HG03280 (cell line): ENCODE measurements around the gene SLC15A4.

Experiments used
- ATAC-seq: cut with Tn5 transposase; IDR thresholded peaks from one replicate; pipeline ENCODE4 v1.9.1; 2021; ENCODE audit warnings: mild to moderate bottlenecking, moderate library complexity; ENCODE audit not compliant: unreplicated experiment

SLC15A4 gene

GRCh38 chr12:128763395-128763794 is 60.4 kb downstream of the SLC15A4 start:
- no peak for ATAC-seq

- no peak for ATAC-seq
These were observed 62.4 kb downstream of the SLC15A4 start for GRCh38 chr12:128761379-128761790.

DNA sequence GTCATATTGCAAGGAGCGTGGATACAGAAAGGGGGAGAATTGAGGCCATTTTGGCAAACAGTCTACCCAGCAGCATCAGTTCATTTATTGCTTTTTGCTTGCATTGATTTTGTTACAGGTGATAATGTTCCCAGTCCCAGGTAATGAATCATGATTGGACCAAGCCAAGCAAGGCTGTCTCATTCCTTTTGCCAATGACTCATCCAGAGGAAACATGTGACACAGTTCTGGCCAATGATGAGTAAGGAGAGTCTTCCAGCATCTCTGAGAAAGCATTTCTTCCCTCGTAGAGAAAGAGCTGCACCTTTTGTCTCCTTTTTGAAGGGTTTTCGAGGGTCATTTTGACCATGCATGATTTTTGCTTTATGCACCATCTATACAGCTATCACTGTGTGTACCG is 68.2 kb downstream of the SLC15A4 start:
- no peak for ATAC-seq

- ATAC-seq: no peak
These were observed 69.5 kb downstream of the SLC15A4 start for GRCh38 chr12:128754275-128754674.

DNA sequence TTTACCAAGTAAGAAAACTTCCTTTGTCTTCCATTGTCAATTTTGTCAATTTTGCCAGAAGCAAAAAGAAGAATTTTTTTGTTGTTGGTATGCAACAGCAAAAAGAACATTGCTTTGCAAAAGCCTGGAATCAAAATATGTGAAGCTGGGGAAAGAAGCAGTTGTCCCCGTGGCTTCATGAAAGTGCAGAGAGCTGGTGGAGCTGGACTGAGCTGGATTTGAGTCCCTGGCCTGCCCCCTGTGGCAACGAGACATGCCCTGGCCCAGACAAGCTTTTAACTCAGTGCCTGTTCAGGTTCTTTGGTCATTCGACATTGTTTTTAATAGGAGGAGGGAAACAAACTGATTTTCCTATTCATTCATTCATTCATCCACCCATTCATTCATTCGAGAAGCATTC is 70.3 kb downstream of the SLC15A4 start:
- no peak for ATAC-seq

DNA sequence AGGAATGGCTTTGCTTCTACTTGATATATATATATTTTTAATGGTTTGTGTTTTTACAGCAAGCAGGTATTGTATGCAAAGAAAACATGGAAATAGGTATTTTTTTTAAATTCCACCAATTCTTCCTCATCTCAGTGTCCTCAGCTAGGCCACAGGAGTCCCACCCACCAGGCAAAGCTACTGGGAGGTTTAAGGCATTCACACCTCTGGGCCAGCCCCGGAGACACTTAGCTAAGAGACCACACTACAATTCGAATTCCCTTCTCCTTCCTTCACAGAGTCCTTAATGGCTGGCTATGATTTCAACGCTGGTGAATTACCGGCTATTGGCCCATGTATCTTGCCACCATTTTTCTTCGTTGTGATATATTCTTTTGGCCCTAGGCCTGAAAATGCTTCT is 71.4 kb downstream of the SLC15A4 start:
- no peak for ATAC-seq

DNA sequence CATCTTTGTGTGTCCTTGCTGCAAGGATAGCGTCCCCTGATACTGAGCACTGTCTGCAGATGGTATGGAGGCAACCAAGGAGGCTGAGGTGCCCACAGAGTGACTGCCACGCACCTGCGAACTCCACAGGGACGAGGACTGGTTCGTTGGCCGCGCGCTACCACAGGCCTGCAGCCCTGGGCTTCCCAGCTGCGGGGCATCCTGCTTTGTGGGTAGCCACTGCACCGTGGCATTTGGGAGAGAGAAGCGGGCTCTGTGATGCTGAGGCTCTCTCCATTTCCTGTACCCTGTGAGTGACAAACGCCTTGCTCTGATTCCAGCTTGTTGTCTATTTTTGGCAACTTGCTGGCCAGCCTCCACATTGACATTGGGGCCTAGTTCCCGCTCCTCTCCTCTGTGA is 76.3 kb downstream of the SLC15A4 start:
- ATAC-seq: no peak

DNA sequence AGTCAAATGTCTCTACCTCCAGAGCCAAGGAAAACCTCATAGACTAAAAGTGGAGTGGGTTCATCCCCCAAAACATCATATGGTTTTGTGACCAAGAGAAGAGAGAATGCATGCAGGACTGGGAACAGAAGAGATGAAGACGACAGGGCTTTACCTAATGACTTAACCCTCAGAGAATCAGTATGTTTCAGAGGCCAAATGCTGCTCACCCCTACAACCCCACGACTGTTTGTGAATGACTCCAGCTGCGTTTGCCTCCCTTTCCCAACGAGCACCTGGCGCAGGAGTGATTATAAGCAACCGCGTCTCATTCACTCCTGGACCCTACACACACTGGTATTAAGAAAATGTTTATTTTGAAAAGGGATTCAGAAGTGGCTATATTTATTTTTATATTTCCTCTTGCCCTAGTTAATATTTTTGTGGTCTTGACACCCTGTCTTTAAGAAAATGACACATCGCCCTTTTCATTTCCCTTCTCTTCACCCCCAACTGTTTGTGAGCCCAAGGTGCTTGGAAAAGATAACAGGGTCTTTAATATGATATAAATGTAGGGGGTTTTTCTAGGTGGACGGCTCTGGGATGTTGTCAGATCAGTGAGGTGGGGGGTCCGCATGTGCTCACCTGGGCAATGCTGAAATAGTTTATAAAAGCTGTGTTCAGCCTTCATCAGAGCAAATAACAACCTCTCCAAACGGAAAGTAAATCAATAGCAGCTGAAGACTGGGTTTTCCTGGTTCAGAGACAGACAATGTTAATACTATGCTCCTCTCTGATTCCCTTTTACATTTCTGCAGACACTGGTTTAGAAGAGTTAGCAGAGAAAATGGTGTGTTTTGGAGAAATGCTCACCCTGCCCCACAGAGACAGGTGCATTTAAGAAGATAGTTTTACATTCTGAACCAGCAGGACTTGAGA is 77.7 kb downstream of the SLC15A4 start:
- ATAC-seq: no peak

DNA sequence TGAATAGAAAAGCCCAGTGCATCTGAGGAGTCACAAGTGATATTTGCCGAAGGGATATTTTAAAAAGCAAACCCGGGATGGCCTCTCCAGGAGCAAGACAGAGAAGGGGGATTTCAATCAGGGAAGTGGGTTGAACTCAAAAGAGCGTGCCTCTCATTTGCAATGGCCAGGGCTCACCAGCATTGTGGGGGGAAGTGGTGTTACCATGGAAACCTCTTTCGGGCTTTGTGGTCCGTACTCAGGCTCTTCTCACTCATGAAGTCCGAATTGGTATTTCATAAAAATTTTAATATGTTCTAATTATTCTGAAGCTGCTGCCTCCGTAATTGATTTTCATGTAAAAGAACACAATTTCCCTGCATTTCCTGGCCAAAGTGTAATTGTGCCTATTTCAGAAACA is 79.8 kb downstream of the SLC15A4 start:
- ATAC-seq: no peak
